Suprapubic skin (tissue), 3 donors: ENCODE data around the gene CHMP3.

Source experiments
- CTCF ChIP-seq, 2 donors: fragments of 200-600 bp in 1 of 2; fragments of 450-650 bp in 1 of 2; sonication (generic) in 1 of 2; IDR thresholded peaks; one replicate each; pipeline ENCODE4 v1.5.1; 2016 to 2019; ENCODE audit warnings: antibody characterized with exemption in 2 of 2, mild to moderate bottlenecking in 1 of 2, moderate library complexity in 1 of 2
- EP300 ChIP-seq: sonication (generic); formaldehyde crosslinking; IDR thresholded peaks from one replicate; pipeline ENCODE4 v1.6.1; 2017; ENCODE audit warnings: antibody characterized with exemption

GRCh38 chr2:86491088-86491487 is 72.2 kb downstream of the CHMP3 start:
- no peak for TF ChIP-seq EP300
- no peak for TF ChIP-seq CTCF (IDR thresholded peaks at IDR 0.05)
